ENCODE results near the gene ORC3.

The ORC3 gene

DNA sequence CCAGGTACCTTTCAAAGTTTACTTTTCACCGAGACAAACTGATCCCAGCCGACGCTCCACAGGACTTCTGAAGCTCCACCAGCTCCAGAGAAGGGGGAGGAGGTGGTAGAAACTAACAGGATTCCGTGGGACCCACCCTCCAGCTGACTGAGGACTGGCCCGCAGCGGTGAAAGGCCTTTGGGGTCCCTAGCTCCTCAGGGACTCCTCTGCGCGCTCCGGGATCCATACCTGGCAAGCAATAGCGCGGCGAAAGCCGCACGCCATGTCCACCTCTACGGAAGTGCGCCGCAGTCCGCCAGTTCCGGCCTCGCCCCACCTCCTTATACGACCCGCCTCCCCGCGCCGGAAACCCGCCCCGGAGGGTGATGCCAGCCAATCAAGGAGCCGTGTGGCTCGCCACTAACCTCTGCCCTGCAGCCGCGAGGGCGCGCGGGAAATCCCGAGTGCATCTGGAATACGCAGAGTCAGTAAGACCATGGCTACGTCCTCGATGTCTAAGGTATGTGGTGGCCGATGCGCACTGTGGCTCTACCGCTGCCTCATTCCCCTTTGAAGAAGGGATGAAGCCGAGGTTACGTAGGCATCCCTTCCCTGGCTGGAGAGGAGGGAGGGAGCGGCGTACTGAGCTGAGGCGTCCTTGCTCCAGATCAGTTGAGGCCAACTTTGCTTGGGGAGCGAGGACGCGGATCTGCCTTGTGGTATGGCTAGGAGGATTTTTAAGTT is at the start of gene ORC3, which contains the start of gene RARS2:
TSS of gene ORC3 (plus strand) at position 443 of the 724 bp plus-strand sequence. CDS start at position 477, 34 bp downstream.
TSS of gene RARS2 (minus strand) at position 295 of the 724 bp plus-strand sequence. CDS start at position 265, 30 bp downstream.
- peaks cover 40% of the 10 kb centered on the region for H3K36me3 Mint-ChIP-seq (ENCODE audit: low read depth)

DNA sequence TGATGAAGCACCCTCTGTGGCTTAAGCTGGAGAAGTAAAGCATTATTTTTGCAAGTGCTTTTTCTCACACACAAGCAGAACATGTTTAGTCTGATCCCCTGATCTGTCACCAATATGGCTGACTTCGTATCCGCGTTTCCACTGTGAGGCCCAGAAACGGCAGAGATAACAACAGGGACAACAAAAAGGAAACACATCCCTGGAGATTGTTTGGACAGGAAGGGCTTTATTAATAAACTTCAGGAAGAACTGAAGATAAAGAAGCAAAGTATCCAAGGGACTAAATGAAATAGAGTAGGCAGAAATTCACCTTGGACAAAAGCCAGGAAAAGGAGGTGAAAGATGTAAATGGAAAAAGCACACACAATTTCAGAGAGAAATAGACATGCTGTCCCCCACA is 49.4 kb upstream of the ORC3 start:
- TF ChIP-seq, protein P1, sequence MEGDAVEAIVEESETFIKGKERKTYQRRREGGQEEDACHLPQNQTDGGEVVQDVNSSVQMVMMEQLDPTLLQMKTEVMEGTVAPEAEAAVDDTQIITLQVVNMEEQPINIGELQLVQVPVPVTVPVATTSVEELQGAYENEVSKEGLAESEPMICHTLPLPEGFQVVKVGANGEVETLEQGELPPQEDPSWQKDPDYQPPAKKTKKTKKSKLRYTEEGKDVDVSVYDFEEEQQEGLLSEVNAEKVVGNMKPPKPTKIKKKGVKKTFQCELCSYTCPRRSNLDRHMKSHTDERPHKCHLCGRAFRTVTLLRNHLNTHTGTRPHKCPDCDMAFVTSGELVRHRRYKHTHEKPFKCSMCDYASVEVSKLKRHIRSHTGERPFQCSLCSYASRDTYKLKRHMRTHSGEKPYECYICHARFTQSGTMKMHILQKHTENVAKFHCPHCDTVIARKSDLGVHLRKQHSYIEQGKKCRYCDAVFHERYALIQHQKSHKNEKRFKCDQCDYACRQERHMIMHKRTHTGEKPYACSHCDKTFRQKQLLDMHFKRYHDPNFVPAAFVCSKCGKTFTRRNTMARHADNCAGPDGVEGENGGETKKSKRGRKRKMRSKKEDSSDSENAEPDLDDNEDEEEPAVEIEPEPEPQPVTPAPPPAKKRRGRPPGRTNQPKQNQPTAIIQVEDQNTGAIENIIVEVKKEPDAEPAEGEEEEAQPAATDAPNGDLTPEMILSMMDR (IDR thresholded peaks at IDR 0.05) = no peak
- Mint-ChIP-seq H3K27me3 (ENCODE audit: low read depth, poor library complexity) (no peaks in the 10 kb centered on the region), H3K4me3 (no peak overlapping the region), H3K27ac (no peak overlapping the region), H3K36me3 (ENCODE audit: low read depth) (peaks cover 64% of the 10 kb centered on the region), H3K4me1 (no peaks in the 10 kb centered on the region), H3K9me3 (peaks cover 11% of the 10 kb centered on the region)
- no peak for DNase-seq

More for the DNA sequence above, at the start of gene ORC3, which contains the start of gene RARS2:
- Mint-ChIP-seq H3K9me3 (no peaks in the 10 kb centered on the region), H3K27ac (peak within 1 kb of the TSS; percentile 97), H3K27me3 (ENCODE audit: low read depth, poor library complexity) (peaks cover 2% of the 10 kb centered on the region), H3K4me3 (peak within 1 kb of the TSS; percentile 96), H3K4me1 (peaks cover 41% of the 10 kb centered on the region)
- peak; percentile 97 for DNase-seq
- TF ChIP-seq, protein P1 (IDR thresholded peaks at IDR 0.05) = no peak

DNA sequence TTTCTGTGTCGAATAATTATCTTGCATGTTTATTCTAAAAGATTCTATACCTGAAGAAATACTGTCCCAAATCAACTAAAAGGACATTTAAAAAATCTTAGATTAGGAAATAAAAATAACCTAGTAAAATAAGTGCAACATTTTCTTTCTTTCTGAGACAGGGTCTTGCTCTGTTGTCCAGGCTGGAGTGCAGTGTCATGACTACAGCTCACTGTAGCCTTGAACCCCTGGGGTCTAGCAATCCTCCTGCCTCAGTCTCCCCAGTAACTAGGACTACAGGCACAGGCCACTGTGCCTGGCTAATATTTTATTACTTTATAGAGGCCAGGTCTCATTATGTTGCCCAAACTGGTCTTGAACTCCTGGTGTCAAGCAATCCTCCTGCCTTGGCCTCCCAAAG is 48.9 kb upstream of the ORC3 start:
- no peak overlapping the region for H3K4me3 Mint-ChIP-seq
- peaks cover 11% of the 10 kb centered on the region for H3K9me3 Mint-ChIP-seq
- DNase-seq = no peak
- no peaks in the 10 kb centered on the region for H3K4me1 Mint-ChIP-seq
- no peaks in the 10 kb centered on the region for H3K27me3 Mint-ChIP-seq (ENCODE audit: low read depth, poor library complexity)
- TF ChIP-seq, protein P1 (IDR thresholded peaks at IDR 0.05) = no peak
- peaks cover 64% of the 10 kb centered on the region for H3K36me3 Mint-ChIP-seq (ENCODE audit: low read depth)
- no peak overlapping the region for H3K27ac Mint-ChIP-seq

DNA sequence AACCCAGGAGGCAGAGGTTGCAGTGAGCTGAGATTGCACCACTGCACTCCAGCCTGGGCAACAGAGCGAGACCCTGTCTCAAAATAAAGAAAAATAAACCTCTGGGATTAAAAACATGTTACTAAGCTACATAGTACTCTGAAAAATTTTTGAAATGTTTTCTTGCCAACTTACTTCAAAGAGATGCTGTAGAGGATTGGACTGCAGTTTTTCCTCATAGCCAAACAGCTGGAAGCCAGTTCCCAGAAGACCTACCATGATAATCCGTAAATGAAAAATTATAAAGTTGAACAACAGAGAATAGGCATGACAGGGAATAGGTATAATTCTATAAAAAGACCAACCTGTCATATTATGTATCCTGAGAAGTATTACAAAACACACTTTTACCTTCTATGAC is 48.2 kb upstream of the ORC3 start:
- no peaks in the 10 kb centered on the region for H3K27me3 Mint-ChIP-seq (ENCODE audit: low read depth, poor library complexity)
- H3K4me3 Mint-ChIP-seq = no peak overlapping the region
- H3K36me3 Mint-ChIP-seq (ENCODE audit: low read depth) = peaks cover 64% of the 10 kb centered on the region
- DNase-seq = no peak
- no peaks in the 10 kb centered on the region for H3K4me1 Mint-ChIP-seq
- no peak overlapping the region for H3K27ac Mint-ChIP-seq
- H3K9me3 Mint-ChIP-seq = peaks cover 11% of the 10 kb centered on the region
- TF ChIP-seq, protein P1 (IDR thresholded peaks at IDR 0.05) = no peak

DNA sequence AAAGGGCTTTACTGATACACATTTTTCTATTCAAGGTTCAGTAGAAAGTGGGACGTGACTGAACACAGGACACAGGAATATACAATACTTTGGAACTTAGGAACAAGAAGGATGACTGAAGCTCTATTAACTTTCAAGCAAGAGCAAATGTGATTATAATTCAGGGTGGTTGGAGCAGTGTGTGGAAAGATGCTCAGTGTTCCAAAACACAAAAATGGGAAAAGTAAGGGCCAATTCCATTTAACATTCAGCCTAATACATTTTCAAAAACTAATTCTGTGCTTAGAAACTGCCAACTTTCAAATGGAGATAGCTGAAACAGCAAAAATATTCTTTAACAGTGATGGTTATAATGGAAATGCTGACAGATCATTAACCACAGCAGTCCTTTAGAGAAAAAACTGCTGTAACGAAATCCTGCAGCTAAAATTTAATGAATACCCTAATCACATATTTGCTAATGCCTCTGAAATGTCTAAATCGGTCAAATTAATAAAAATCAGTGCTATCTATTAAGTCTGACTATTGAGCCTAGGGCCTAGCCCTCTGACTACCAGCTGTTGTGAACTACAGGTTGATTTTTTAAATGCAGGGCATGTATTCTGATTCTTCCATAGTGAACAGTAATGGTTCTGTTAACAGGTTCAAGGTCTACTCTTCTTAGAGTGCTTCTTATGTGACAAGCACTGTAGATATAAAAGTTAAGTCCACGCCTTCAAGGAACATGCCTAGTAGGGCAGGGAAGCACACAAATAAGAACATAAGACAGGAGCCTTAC is 46.0 kb upstream of the ORC3 start:
- Mint-ChIP-seq H3K36me3 (ENCODE audit: low read depth) (peaks cover 66% of the 10 kb centered on the region), H3K4me3 (no peak overlapping the region), H3K4me1 (no peaks in the 10 kb centered on the region), H3K27me3 (ENCODE audit: low read depth, poor library complexity) (no peaks in the 10 kb centered on the region), H3K27ac (peak overlapping the region; percentile 6), H3K9me3 (peaks cover 11% of the 10 kb centered on the region)
- no peak for DNase-seq
- TF ChIP-seq, protein P1 (IDR thresholded peaks at IDR 0.05) = no peak
